Measurements from ENCODE around the gene SLC7A11.
"Not testable (repeated sequence)": the region's sequence is repeated elsewhere in the genome, so short reads cannot be mapped to it uniquely, and the experiment has no call there.

The SLC7A11 gene

GRCh38 chr4:138242834-138243156, 646 bp upstream of the SLC7A11 start:
- DNase-seq (ENCODE audit: low spot score), result no peak

GRCh38 chr4:138241281-138242075, 671 bp downstream of the SLC7A11 start:
- peak; percentile 76 for DNase-seq (ENCODE audit: low spot score)

GRCh38 chr4:138239491-138239890, 2.7 kb downstream of the SLC7A11 start:
- DNase-seq (ENCODE audit: low spot score), result peak; percentile 52

- DNase-seq (ENCODE audit: low spot score), result peak; percentile 27
Measured at GRCh38 chr4:138238521-138239292, 3.4 kb downstream of the SLC7A11 start.

GRCh38 chr4:138237132-138237531, 5.0 kb downstream of the SLC7A11 start:
- DNase-seq (ENCODE audit: low spot score), result not testable (repeated sequence)

- DNase-seq (ENCODE audit: low spot score), result no peak
Measured at GRCh38 chr4:138236037-138236436, 6.1 kb downstream of the SLC7A11 start.

- DNase-seq (ENCODE audit: low spot score), result peak; percentile 85
Measured at GRCh38 chr4:138235419-138235952, 6.7 kb downstream of the SLC7A11 start.

GRCh38 chr4:138234248-138234647, 7.9 kb downstream of the SLC7A11 start:
- no peak for DNase-seq (ENCODE audit: low spot score)

GRCh38 chr4:138233313-138234034, 8.7 kb downstream of the SLC7A11 start:
- DNase-seq (ENCODE audit: low spot score), result no peak

- no peak for DNase-seq (ENCODE audit: low spot score)
Measured at GRCh38 chr4:138232364-138232763, 9.8 kb downstream of the SLC7A11 start.

GRCh38 chr4:138230048-138230447, 12.1 kb downstream of the SLC7A11 start:
- DNase-seq (ENCODE audit: low spot score), result no peak

- no peak for DNase-seq (ENCODE audit: low spot score)
Measured at GRCh38 chr4:138229160-138229559, 13.0 kb downstream of the SLC7A11 start.

- DNase-seq (ENCODE audit: low spot score), result no peak
Measured at GRCh38 chr4:138226351-138226750, 15.8 kb downstream of the SLC7A11 start.

- no peak for DNase-seq (ENCODE audit: low spot score)
Measured at GRCh38 chr4:138225477-138225876, 16.7 kb downstream of the SLC7A11 start.

- no peak for DNase-seq (ENCODE audit: low spot score)
Measured at GRCh38 chr4:138224614-138225013, 17.5 kb downstream of the SLC7A11 start.

GRCh38 chr4:138223231-138223910, 18.8 kb downstream of the SLC7A11 start:
- no peak for DNase-seq (ENCODE audit: low spot score)

- DNase-seq (ENCODE audit: low spot score), result no peak
Measured at GRCh38 chr4:138222046-138222445, 20.1 kb downstream of the SLC7A11 start.

GRCh38 chr4:138218976-138219375, 23.2 kb downstream of the SLC7A11 start:
- DNase-seq (ENCODE audit: low spot score), result no peak

GRCh38 chr4:138217567-138217966, 24.6 kb downstream of the SLC7A11 start:
- DNase-seq (ENCODE audit: low spot score), result no peak

GRCh38 chr4:138216272-138216867, 25.8 kb downstream of the SLC7A11 start:
- DNase-seq (ENCODE audit: low spot score), result no peak

- not testable (repeated sequence) for DNase-seq (ENCODE audit: low spot score)
Measured at GRCh38 chr4:138210576-138210975, 31.6 kb downstream of the SLC7A11 start.
